Right cardiac atrium (tissue), 5 donors: Measurements from ENCODE around the gene MIF. TPM values are rescaled to one million over a fixed set of nuclear protein-coding genes. Genes with fewer than 3 reads are reported as not detected.
"Not testable (repeated sequence)": the region's sequence is repeated elsewhere in the genome, so short reads cannot be mapped to it uniquely, and the experiment has no call there.

Experiments used
- ATAC-seq, 2 donors: fragments of 200-7000 bp; cut with Tn5 transposase; one replicate each; pipeline versions ENCODE4 v1.8.0 to v1.9.1; 2020; ENCODE audit warnings: moderate library complexity in 2 of 2, mild to moderate bottlenecking in 1 of 2
- DNase-seq, 3 donors: peaks; one replicate each; pipeline ENCODE4 v3.0.0-alpha.2; 2020
- H3K27ac ChIP-seq: one replicate; pipeline ENCODE4 v1.5.1; 2013; ENCODE audit warnings: mild to moderate bottlenecking, low read length, control low read depth, moderate library complexity
- H3K27me3 ChIP-seq: one replicate; pipeline ENCODE4 v1.6.1; 2013; ENCODE audit not compliant: control insufficient read depth, insufficient read depth
- H3K4me1 ChIP-seq: one replicate; pipeline ENCODE4 v1.6.1; 2013; ENCODE audit warnings: low read length; ENCODE audit not compliant: control insufficient read depth, insufficient read depth
- H3K4me3 ChIP-seq: one replicate; pipeline ENCODE4 v1.5.1; 2013; ENCODE audit warnings: low read length, control low read depth
- H3K9me3 ChIP-seq: one replicate; pipeline ENCODE4 v1.6.1; 2013; ENCODE audit warnings: low read length; ENCODE audit not compliant: control insufficient read depth
- WGBS: extraction: QIAGEN DNeasy Blood & Tissue Kit; methylation state at CpG from one replicate; pipeline ENCODE4 v1.1.7; 2013; 5-methylcytosine and 5-hydroxymethylcytosine counted together
- intact Hi-C, 4 donors: fragments of 100-400 bp; cut with DNase I; formaldehyde crosslinking; loops; one replicate each; pipeline versions ENCODE4 v1.11.0 to v1.14.0; 2022 to 2023
- polyA plus RNA-seq: library from polyadenylated mRNA; stranded (reverse); fragments of 200-250 nt; gene quantifications from one replicate; pipeline ENCODE4 v1.2.3, GENCODE V29; 2013
- total RNA-seq, 4 donors: library from RNA; stranded (reverse); fragmentation: NEBNext Ultra II Directional; extraction: Animal tissue kit (Norgen Biotek cat#: 25700); gene quantifications; one replicate each; pipeline ENCODE4 v1.2.1, GENCODE V29; 2021
- donor health status: healthy with polysubstance abuse.
- donor health status: DM: no; HTN: yes; CAD: no.
- donor health status: DM: no; HTN: no; CAD: no.
- donor health status: DM: no; HTN: yes; CAD: no; lungs with severe emphysema.
- donor health status: DM: yes; HTN: yes; CAD: no.

Gene MIF
- total and polyA plus RNA-seq, 5 donors: 250 to 369 (median 273) TPM

DNA sequence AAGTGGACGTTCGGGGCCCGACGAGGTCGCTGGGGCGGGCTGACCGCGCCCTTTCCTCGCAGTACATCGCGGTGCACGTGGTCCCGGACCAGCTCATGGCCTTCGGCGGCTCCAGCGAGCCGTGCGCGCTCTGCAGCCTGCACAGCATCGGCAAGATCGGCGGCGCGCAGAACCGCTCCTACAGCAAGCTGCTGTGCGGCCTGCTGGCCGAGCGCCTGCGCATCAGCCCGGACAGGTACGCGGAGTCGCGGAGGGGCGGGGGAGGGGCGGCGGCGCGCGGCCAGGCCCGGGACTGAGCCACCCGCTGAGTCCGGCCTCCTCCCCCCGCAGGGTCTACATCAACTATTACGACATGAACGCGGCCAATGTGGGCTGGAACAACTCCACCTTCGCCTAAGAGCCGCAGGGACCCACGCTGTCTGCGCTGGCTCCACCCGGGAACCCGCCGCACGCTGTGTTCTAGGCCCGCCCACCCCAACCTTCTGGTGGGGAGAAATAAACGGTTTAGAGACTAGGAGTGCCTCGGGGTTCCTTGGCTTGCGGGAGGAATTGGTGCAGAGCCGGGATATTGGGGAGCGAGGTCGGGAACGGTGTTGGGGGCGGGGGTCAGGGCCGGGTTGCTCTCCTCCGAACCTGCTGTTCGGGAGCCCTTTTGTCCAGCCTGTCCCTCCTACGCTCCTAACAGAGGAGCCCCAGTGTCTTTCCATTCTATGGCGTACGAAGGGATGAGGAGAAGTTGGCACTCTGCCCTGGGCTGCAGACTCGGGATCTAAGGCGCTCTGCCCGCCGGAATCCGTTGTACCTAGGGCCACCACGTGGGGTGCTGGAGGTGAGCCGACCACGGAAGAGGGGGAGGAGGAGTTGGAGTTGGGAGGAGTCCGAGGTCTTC, 771 bp downstream of the MIF start:
- peak overlapping the region; percentile 59 for H3K4me3 ChIP-seq
- WGBS: 2% methylated on average over 79 of the region's 79 CpGs
- no peaks in the 10 kb centered on the region for H3K27me3 ChIP-seq
- H3K4me1 ChIP-seq: peaks cover 5% of the 10 kb centered on the region
- DNase-seq (peak; percentile 81 to 88 (median 87)), ATAC-seq (peak; percentile 50 to 66)
- intact Hi-C loops: no loop called here
- peak overlapping the region; percentile 94 for H3K27ac ChIP-seq
- no peaks in the 10 kb centered on the region for H3K9me3 ChIP-seq

GRCh38 chr22:23895599-23896144, 1.5 kb downstream of the MIF start:
- no peak for ATAC-seq
- H3K4me1 ChIP-seq: peaks cover 5% of the 10 kb centered on the region
- no peaks in the 10 kb centered on the region for H3K9me3 ChIP-seq
- H3K27ac ChIP-seq: no peak overlapping the region
- H3K27me3 ChIP-seq: no peaks in the 10 kb centered on the region
- peak in 1 of 3 donors; percentile 67 for DNase-seq
- 89% methylated on average over 16 of the region's 16 CpGs for WGBS
- H3K4me3 ChIP-seq: peak overlapping the region; percentile 59
- intact Hi-C loops: no loop called here

DNA sequence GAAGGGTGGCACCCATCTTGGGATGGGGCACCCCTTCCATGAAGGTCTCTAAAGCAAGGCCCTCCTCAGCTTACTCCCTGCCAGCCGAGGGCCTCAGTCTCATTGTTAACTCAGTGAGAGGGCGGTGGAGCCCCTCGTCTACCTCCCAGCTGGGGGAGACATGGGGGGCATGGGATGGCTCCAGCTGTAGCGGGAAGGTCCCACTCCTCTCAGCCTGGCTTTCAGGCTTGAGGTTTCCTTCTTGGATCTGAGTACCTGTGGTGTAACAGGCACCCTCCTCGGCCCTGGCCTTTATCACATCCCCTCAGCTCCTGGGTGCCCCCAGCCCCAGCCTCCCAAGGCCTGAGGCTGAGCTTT, 2.0 kb downstream of the MIF start:
- ATAC-seq (no peak), DNase-seq (peak in 1 of 3 donors; percentile 32)
- whole genome bisulfite sequencing: 97% methylated on average over 5 of the region's 5 CpGs
- H3K4me3 ChIP-seq: no peak overlapping the region
- peaks cover 5% of the 10 kb centered on the region for H3K4me1 ChIP-seq
- no peaks in the 10 kb centered on the region for H3K27me3 ChIP-seq
- intact Hi-C loops: no loop called here
- H3K27ac ChIP-seq: no peak overlapping the region
- H3K9me3 ChIP-seq: no peaks in the 10 kb centered on the region

DNA sequence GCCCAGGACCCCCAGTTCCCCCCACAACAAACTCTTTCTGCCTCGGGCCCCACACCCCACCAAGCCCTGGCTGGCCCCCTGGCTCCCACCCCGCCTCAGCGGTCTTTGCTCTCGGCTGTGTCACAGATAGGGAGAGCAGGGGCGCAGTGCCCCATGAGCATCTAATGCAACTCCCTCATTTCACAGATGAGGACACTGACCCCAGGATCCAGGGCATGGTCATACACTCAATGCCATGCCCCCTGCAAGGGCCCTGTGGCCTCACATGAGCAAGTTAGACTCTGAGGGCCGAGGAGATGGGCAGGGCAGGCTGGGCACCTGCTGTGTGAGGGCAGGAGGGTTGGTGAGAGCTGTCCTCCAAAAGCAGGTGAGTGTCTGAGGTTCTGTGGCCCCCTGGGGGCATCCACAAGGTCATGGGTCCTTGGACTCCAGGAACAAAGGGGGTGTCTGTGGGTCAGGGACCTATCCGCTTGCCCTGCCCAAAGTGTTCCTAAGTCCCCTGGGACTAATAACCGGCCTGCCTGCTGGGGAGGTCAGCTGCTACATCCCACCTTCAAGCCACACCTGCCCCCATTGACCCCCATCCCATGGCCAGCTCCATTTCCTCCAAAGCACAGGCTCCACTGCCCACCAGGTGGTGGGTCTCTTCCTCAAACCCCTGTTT, 2.5 kb downstream of the MIF start:
- peaks cover 5% of the 10 kb centered on the region for H3K4me1 ChIP-seq
- H3K27ac ChIP-seq: no peak overlapping the region
- ATAC-seq: no peak
- no peak overlapping the region for H3K4me3 ChIP-seq
- H3K9me3 ChIP-seq: no peaks in the 10 kb centered on the region
- WGBS: 85% methylated on average over 8 of the region's 8 CpGs
- H3K27me3 ChIP-seq: no peaks in the 10 kb centered on the region
- intact Hi-C loops: no loop called here
- no peak for DNase-seq

DNA sequence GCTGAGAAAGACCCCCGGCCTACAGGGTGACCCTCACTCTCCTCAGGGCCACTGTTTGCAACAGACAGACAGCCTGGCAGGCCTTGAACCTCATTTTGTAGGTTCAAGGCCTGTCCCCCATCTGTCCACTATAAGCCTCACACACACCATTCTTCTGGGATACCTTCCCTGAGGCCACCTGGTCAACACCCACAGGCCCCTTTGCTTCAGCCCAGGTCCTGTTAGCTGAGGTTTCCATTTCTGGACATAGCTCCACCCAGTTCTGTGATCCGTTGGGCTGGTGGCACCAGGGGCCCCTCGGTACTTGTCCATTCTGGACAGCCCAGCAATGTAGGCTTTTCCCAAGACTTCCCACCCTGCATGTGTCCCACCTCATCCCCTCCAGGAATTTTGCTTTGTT, 3.1 kb downstream of the MIF start:
- Histone ChIP-seq H3K27me3 (no peaks in the 10 kb centered on the region), H3K4me1 (peaks cover 5% of the 10 kb centered on the region), H3K9me3 (no peaks in the 10 kb centered on the region), H3K4me3 (no peak overlapping the region), H3K27ac (no peak overlapping the region)
- 89% methylated on average over 3 of the region's 3 CpGs for WGBS
- intact Hi-C loops: no loop called here
- no peak for ATAC-seq
- no peak for DNase-seq

- ATAC-seq: no peak
- peak in 1 of 3 donors; percentile 36 for DNase-seq
- no peak overlapping the region for H3K27ac ChIP-seq
- no peaks in the 10 kb centered on the region for H3K9me3 ChIP-seq
- H3K27me3 ChIP-seq: no peaks in the 10 kb centered on the region
- H3K4me3 ChIP-seq: no peak overlapping the region
- peaks cover 5% of the 10 kb centered on the region for H3K4me1 ChIP-seq
- WGBS: 59% methylated on average over 8 of the region's 8 CpGs
- intact Hi-C loops: no loop called here
Observed at GRCh38 chr22:23898006-23898974, 4.1 kb downstream of the MIF start.

GRCh38 chr22:23899042-23899745, 5.0 kb downstream of the MIF start:
- intact Hi-C loops: no loop called here
- DNase-seq (no peak), ATAC-seq (no peak)
- no peaks in the 10 kb centered on the region for H3K9me3 ChIP-seq
- no peak overlapping the region for H3K4me3 ChIP-seq
- 67% methylated on average over 6 of the region's 6 CpGs for WGBS
- H3K27me3 ChIP-seq: no peaks in the 10 kb centered on the region
- no peak overlapping the region for H3K27ac ChIP-seq
- H3K4me1 ChIP-seq: peaks cover 3% of the 10 kb centered on the region

- 90% methylated on average over 4 of the region's 4 CpGs for WGBS
- H3K4me3 ChIP-seq, intact Hi-C loops: not testable (repeated sequence)
Observed at GRCh38 chr22:23900227-23900626, 6.0 kb downstream of the MIF start.

DNA sequence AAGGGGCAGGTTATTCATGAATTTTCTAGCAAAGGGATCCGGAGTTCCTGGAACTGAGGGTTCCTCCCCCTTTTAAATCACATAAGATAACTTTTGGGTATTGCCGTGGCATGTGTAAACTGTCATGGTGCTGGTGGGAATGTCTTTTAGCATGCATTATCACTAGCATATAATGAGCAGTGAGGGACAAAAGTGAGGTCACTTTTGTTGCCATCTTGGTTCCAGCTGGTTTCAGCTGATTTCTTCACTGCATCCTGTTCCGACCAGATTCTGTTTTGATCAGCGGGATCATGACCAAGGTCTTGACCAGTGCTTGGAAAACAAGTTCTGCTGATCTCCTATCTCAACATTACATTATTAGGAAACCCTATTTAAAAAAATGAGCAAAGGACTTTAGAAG, 7.4 kb downstream of the MIF start:
- no peak overlapping the region for H3K27ac ChIP-seq
- H3K9me3 ChIP-seq: no peaks in the 10 kb centered on the region
- no peaks in the 10 kb centered on the region for H3K27me3 ChIP-seq
- DNase-seq (no peak), ATAC-seq (no peak)
- intact Hi-C loops: no loop called here
- H3K4me1 ChIP-seq: no peaks in the 10 kb centered on the region
- no peak overlapping the region for H3K4me3 ChIP-seq
- WGBS: 71% methylated on average over 4 of the region's 4 CpGs

More at GRCh38 chr22:23900227-23900626, 6.0 kb downstream of the MIF start:
- ATAC-seq, H3K9me3 ChIP-seq, H3K27ac ChIP-seq, DNase-seq, H3K27me3 ChIP-seq, H3K4me1 ChIP-seq: not testable (repeated sequence)

DNA sequence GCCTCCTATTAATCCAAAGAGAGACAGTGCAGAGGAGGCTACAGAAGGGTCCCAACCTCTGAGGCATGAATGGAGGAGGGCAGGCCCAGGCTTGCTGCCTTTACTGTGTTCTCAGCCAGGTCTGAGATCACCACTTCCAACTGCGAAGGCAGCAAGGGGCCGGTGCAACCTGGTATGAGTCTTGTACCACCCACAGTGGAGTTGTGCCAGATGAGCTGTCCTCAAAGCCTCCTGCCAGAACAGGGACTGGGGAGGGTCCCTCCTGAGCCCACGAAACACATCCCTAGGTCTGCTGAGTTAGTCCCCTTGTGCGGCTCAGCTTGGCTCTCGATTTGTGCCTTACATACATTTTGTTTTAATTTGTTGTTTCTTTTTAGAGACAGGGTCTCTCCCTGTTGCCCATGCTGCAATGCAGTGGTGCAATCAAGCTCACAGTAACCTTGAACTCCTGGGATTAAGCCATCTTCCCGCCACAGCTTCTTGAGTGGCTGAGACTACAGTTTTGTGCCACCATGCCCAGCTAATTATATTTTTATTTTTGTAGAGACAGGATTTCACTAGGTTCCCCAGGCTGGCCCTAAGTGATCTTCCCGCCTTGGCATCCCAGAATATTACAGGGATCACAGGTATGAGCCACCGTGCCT, 9.3 kb downstream of the MIF start:
- 88% methylated on average over 8 of the region's 8 CpGs for WGBS
- Histone ChIP-seq H3K9me3 (no peaks in the 10 kb centered on the region), H3K27ac (no peak overlapping the region), H3K4me1 (no peaks in the 10 kb centered on the region), H3K27me3 (no peaks in the 10 kb centered on the region), H3K4me3 (no peak overlapping the region)
- intact Hi-C loops: no loop called here
- DNase-seq (no peak), ATAC-seq (no peak)
